Stomach (tissue), 4 donors: ENCODE measurements around the gene NTS.

ENCODE experiments used
- CTCF ChIP-seq, 7 experiments: fragments of 450-650 bp in 4 of 7; fragments of 200-600 bp in 3 of 7; sonication (generic) in 3 of 7; IDR thresholded peaks; one replicate each; pipeline ENCODE4 v1.5.1; 2016 to 2019; ENCODE audit warnings: antibody characterized with exemption in 7 of 7, control low read depth in 2 of 7, mild to moderate bottlenecking in 1 of 7
- EP300 ChIP-seq: sonication (generic); formaldehyde crosslinking; IDR thresholded peaks from one replicate; pipeline ENCODE4 v1.6.1; 2017; ENCODE audit warnings: antibody characterized with exemption
- POLR2A ChIP-seq, 4 donors: fragments of 450-650 bp; IDR thresholded peaks; one replicate each; pipeline ENCODE4 v1.6.1; 2016; ENCODE audit warnings: antibody characterized with exemption in 4 of 4, control low read depth in 2 of 4, mild to moderate bottlenecking in 1 of 4, moderate library complexity in 1 of 4
- POLR2AphosphoS5 ChIP-seq, 3 donors: sonication (generic); formaldehyde crosslinking; IDR thresholded peaks; one replicate each; pipeline ENCODE4 v1.6.1; 2016; ENCODE audit warnings: antibody characterized with exemption in 3 of 3

GRCh38 chr12:85828576-85828975 is 45.5 kb upstream of the NTS start:
- TF ChIP-seq POLR2AphosphoS5 (IDR thresholded peaks at IDR 0.05), result no peak
- TF ChIP-seq POLR2A (IDR thresholded peaks at IDR 0.05), result no peak
- TF ChIP-seq CTCF (IDR thresholded peaks at IDR 0.05), result no peak
- TF ChIP-seq EP300, result no peak
